ENCODE results near the gene PLA2G2E.

GRCh38 chr1:19942088-19942487, 18.7 kb upstream of the PLA2G2E start:
- no peak for TF ChIP-seq CTCF (IDR thresholded peaks at IDR 0.05)
- no peak for TF ChIP-seq POLR2A (IDR thresholded peaks at IDR 0.05)

All from lower leg skin (tissue), 3 donors.